Thyroid gland (tissue), 4 donors: ENCODE results near the gene PTCD1. TPM values are rescaled to one million over a fixed set of nuclear protein-coding genes. Genes with fewer than 3 reads are reported as not detected.

Experiments used
- DNase-seq, 2 donors: peaks; one replicate each; pipeline ENCODE4 v3.0.0-alpha.2; 2019
- H3K27ac ChIP-seq, 3 donors: fragments of 200-600 bp; sonication (generic); 1 replicate in 2 of 3; 2 replicates in 1 of 3; pipeline ENCODE4 v1.5.1; 2016 to 2019; ENCODE audit warnings: mild to moderate bottlenecking in 1 of 3, moderate library complexity in 1 of 3
- H3K27me3 ChIP-seq: fragments of 200-600 bp; sonication (generic); one replicate; pipeline ENCODE4 v1.5.1; 2019
- H3K36me3 ChIP-seq, 2 donors: fragments of 200-600 bp; sonication (generic); one replicate each; pipeline ENCODE4 v1.5.1; 2016 to 2019
- H3K4me1 ChIP-seq, 2 donors: fragments of 200-600 bp; sonication (generic); one replicate each; pipeline ENCODE4 v1.5.1; 2017 to 2019
- H3K4me3 ChIP-seq, 3 donors: fragments of 200-600 bp; sonication (generic); replicated peaks in 1 of 3; 1 replicate in 2 of 3; 2 replicates in 1 of 3; pipeline ENCODE4 v1.5.1; 2016; ENCODE audit warnings: mild to moderate bottlenecking in 1 of 3
- H3K9me3 ChIP-seq: fragments of 200-600 bp; sonication (generic); one replicate; pipeline ENCODE4 v1.5.1; 2017
- POLR2A ChIP-seq, 2 donors: fragments of 450-650 bp; IDR thresholded peaks; one replicate each; pipeline ENCODE4 v1.6.1; 2017; ENCODE audit warnings: antibody characterized with exemption in 2 of 2, mild to moderate bottlenecking in 2 of 2, moderate library complexity in 1 of 2
- WGBS, 2 donors: methylation state at CpG; one replicate each; pipeline ENCODE4 v1.1.5; 2017; 5-methylcytosine and 5-hydroxymethylcytosine counted together
- intact Hi-C: fragments of 100-400 bp; cut with DNase I; formaldehyde crosslinking; loops from one replicate; pipeline ENCODE4 v1.15.1; 2023
- total RNA-seq, 4 donors: library from RNA; depleted of rRNA; stranded (reverse); fragments of >200 nt; gene quantifications; one replicate each; pipeline ENCODE4 v1.2.3, GENCODE V29; 2016
- TF ChIP-seq, protein P1 (sequence below), 6 experiments: fragments of 200-600 bp in 3 of 6; fragments of 450-650 bp in 3 of 6; sonication (generic) in 3 of 6; IDR thresholded peaks; one replicate each; pipeline ENCODE4 v1.5.1; 2016 to 2019; ENCODE audit warnings: antibody characterized with exemption in 6 of 6, mild to moderate bottlenecking in 2 of 6, inconsistent platforms in 1 of 6, moderate library complexity in 1 of 6

Gene PTCD1
- total RNA-seq, 4 donors from 2014 or later = 5.4 to 9.6 (median 8.2) TPM

DNA sequence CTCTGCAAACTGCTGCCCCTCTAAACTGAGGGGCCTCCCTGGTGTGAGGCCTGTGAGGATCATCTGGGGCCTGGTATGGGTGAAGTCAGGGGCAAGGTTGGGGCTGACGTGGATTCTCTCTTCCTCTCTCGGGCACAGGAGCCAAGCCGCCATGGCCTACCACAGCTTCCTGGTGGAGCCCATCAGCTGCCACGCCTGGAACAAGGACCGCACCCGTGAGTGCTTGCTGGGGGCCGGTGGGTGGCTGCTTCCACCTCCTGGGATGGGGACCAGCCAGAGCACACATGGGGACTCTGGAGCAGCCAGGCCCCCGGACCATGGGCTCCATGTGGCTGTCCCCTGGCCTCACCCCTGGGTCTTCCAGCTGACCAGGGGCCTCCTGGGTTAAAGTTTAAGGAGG, 53.0 kb downstream of the PTCD1 start:
- no peak for DNase-seq
- WGBS, 2 donors = 83 to 100% methylated on average over 2 of the region's 8 CpGs
- intact Hi-C loops = no loop called here
- H3K4me1 ChIP-seq = peaks cover 0 to 11% of the 10 kb centered on the region in 2 donors
- no peaks in the 10 kb centered on the region for H3K27me3 ChIP-seq
- no peaks in the 10 kb centered on the region for H3K9me3 ChIP-seq
- TF ChIP-seq, protein P1, sequence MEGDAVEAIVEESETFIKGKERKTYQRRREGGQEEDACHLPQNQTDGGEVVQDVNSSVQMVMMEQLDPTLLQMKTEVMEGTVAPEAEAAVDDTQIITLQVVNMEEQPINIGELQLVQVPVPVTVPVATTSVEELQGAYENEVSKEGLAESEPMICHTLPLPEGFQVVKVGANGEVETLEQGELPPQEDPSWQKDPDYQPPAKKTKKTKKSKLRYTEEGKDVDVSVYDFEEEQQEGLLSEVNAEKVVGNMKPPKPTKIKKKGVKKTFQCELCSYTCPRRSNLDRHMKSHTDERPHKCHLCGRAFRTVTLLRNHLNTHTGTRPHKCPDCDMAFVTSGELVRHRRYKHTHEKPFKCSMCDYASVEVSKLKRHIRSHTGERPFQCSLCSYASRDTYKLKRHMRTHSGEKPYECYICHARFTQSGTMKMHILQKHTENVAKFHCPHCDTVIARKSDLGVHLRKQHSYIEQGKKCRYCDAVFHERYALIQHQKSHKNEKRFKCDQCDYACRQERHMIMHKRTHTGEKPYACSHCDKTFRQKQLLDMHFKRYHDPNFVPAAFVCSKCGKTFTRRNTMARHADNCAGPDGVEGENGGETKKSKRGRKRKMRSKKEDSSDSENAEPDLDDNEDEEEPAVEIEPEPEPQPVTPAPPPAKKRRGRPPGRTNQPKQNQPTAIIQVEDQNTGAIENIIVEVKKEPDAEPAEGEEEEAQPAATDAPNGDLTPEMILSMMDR (IDR thresholded peaks at IDR 0.05) = no peak
- no peak for TF ChIP-seq POLR2A (IDR thresholded peaks at IDR 0.05)
- no peak overlapping the region for H3K4me3 ChIP-seq
- H3K36me3 ChIP-seq = peaks cover 32 to 44% of the 10 kb centered on the region in 2 donors
- H3K27ac ChIP-seq = no peak overlapping the region

DNA sequence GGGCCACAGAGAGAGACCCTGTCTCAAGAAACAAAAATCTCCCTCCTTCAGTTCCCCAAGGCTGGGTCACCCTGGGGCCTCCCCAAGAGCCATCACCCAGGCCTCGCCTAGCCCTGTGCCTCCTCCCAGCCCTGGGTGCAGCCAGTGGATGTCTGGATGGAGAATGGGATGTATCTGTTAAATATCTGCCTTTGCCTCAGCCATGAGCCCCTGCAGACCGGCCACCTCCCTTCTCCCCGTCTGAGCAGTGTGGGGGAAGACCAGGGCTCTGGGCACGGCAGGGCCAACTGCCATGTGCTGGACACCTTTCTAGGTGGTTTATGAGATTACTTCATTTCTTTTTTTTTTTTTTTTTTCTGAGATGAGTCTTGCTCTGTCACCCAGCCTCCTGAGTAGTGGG, 54.1 kb downstream of the PTCD1 start:
- intact Hi-C loops = no loop called here
- Histone ChIP-seq H3K9me3 (no peaks in the 10 kb centered on the region), H3K27ac (no peak overlapping the region), H3K4me1 (peaks cover 0 to 20% of the 10 kb centered on the region in 2 donors), H3K36me3 (peaks cover 24 to 34% of the 10 kb centered on the region in 2 donors), H3K4me3 (no peak overlapping the region), H3K27me3 (no peaks in the 10 kb centered on the region)
- no peak for TF ChIP-seq POLR2A (IDR thresholded peaks at IDR 0.05)
- TF ChIP-seq, protein P1 (IDR thresholded peaks at IDR 0.05) = no peak
- DNase-seq = no peak
- 94 to 96% methylated on average over 3 to 4 of the region's 4 CpGs for WGBS, 2 donors

DNA sequence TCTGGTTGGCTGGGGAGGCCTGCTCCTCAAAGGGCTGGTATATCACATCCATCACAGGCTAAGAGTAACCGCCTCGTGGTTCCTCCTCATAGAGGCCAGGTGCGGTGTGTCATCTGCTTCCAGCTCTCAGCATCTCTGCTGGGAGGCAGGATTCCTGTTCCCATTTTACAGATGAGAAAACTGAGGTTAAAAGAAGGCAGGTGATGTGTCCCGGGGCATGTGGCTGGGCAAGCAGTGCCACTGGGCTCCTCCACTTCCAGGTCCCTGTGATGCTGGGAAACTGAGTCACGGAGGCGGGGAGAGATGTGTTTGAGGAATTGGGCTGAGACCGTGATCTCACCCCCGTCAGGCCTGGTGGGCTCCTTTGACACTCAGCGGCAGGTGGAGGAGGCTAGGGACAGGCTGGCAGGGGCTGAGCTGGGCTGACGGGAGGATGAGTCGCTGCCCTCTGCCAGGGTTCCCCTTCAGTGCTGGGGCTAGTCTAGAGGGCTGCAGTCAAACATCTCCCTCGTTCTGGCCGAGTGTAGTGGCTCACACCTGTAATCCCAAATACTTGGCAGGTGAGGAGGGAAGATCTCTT, 54.7 kb downstream of the PTCD1 start:
- TF ChIP-seq, protein P1 (IDR thresholded peaks at IDR 0.05) = no peak
- TF ChIP-seq POLR2A (IDR thresholded peaks at IDR 0.05) = no peak
- H3K36me3 ChIP-seq = peaks cover 21 to 28% of the 10 kb centered on the region in 2 donors
- H3K9me3 ChIP-seq = no peaks in the 10 kb centered on the region
- intact Hi-C loops = no loop called here
- H3K4me3 ChIP-seq = no peak overlapping the region
- H3K27me3 ChIP-seq = no peaks in the 10 kb centered on the region
- DNase-seq = no peak
- H3K4me1 ChIP-seq = peaks cover 0 to 26% of the 10 kb centered on the region in 2 donors
- H3K27ac ChIP-seq = no peak overlapping the region
- 92 to 98% methylated on average over 11 to 13 of the region's 13 CpGs for WGBS, 2 donors

DNA sequence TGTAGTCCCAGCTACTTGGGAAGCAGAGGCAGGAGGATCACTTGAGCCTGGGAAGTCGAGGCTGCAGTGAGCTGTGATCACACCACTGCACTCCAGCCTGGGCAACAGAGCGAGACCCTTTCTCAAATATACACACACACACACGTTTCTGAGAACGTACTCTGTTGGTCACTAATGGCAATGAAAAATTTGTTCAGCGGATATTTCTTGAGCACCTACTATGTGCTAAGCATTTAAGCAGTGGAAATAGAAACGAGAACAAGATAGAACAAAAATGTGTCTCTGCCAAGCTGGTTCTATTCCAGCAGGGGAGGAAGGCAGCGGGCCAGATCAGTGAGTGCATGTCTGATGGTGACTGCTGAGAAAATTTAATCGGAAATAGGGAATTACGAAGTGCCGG, 55.4 kb downstream of the PTCD1 start:
- no peak overlapping the region for H3K27ac ChIP-seq

DNA sequence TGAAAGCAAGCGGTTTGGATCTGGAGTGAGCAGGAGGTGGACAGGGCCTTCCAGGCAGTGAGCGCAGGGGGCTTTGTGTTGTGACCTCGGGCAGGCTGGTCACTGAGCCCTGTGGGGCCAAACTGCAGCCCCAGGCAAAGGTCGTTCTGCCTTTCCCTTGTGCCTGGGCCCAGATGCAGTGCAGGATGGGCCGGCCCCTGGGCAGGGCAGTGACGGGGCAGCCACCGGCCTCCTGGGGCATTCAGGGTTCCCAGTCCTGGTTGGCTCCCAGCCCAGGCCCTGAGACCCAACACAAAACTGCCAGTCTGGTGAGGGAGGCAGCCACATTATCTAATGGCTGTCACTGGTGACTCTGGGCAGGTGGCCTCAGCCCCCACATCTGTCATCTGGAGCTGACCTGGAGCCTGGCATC, 56.9 kb downstream of the PTCD1 start:
- no peak overlapping the region for H3K4me3 ChIP-seq
- H3K27me3 ChIP-seq = no peaks in the 10 kb centered on the region
- H3K4me1 ChIP-seq = peaks cover 0 to 27% of the 10 kb centered on the region in 2 donors
- H3K27ac ChIP-seq = no peak overlapping the region
- no peak for DNase-seq
- no peaks in the 10 kb centered on the region for H3K9me3 ChIP-seq
- 90 to 100% methylated on average over 1 to 5 of the region's 7 CpGs for WGBS, 2 donors
- intact Hi-C loops = no loop called here
- H3K36me3 ChIP-seq = peaks cover 9 to 16% of the 10 kb centered on the region in 2 donors
- TF ChIP-seq POLR2A (IDR thresholded peaks at IDR 0.05) = no peak
- TF ChIP-seq, protein P1 (IDR thresholded peaks at IDR 0.05) = no peak

More for the DNA sequence above, 55.4 kb downstream of the PTCD1 start:
- WGBS, 2 donors = 90 to 93% methylated on average over 10 of the region's 10 CpGs
- H3K4me3 ChIP-seq = no peak overlapping the region
- H3K9me3 ChIP-seq = no peaks in the 10 kb centered on the region
- H3K36me3 ChIP-seq = peaks cover 18 to 21% of the 10 kb centered on the region in 2 donors
- H3K27me3 ChIP-seq = no peaks in the 10 kb centered on the region
- intact Hi-C loops = no loop called here
- no peak for TF ChIP-seq POLR2A (IDR thresholded peaks at IDR 0.05)
- TF ChIP-seq, protein P1 (IDR thresholded peaks at IDR 0.05) = no peak
- H3K4me1 ChIP-seq = peaks cover 0 to 27% of the 10 kb centered on the region in 2 donors
- no peak for DNase-seq
